HepG2 (cell line): ENCODE measurements around the gene CHPF. TPM values are rescaled to one million over a fixed set of nuclear protein-coding genes. Genes with fewer than 3 reads are reported as not detected.

Experiments
- ARNT2 ChIP-seq: sonication (generic); formaldehyde crosslinking; IDR thresholded peaks from 2 replicates; pipeline ENCODE4 v1.8.0; 2022; ENCODE audit warnings: mild to moderate bottlenecking, low read depth, missing genetic modification reagents, moderate library complexity
- MAFK ChIP-seq, 2 experiments: IDR thresholded peaks in 1 of 2; conservative IDR thresholded peaks in 1 of 2; 2 replicates each; pipeline ENCODE4 v1.6.1; 2011; ENCODE audit warnings: improper control_type of control experiment in 2 of 2, low read length in 2 of 2
- NFYC ChIP-seq: IDR thresholded peaks from 2 replicates; pipeline ENCODE4 v1.6.1; 2016; ENCODE audit warnings: missing genetic modification reagents, missing compliant biosample characterization
- SIN3B ChIP-seq: fragments of 150-350 bp; IDR thresholded peaks from 2 replicates; pipeline ENCODE4 v1.6.1; 2014; ENCODE audit warnings: low read length
- SP140L ChIP-seq: sonication (generic); formaldehyde crosslinking; IDR thresholded peaks from 2 replicates; pipeline ENCODE4 v1.4.0; 2020; ENCODE audit warnings: missing genetic modification reagents, borderline replicate concordance
- ZBTB38 ChIP-seq: sonication (generic); formaldehyde crosslinking; IDR thresholded peaks from 2 replicates; pipeline ENCODE4 v1.5.1; 2020; ENCODE audit warnings: mild to moderate bottlenecking, missing genetic modification reagents
- ZFP90 ChIP-seq: sonication (generic); formaldehyde crosslinking; IDR thresholded peaks from 2 replicates; pipeline ENCODE4 v1.8.0; 2022; ENCODE audit warnings: missing genetic modification reagents, mild to moderate bottlenecking, inconsistent platforms, borderline replicate concordance
- ZNF296 ChIP-seq: sonication (generic); formaldehyde crosslinking; conservative IDR thresholded peaks from 2 replicates; pipeline ENCODE4 v1.5.0; 2020; ENCODE audit warnings: mild to moderate bottlenecking, missing genetic modification reagents
- ZSCAN12 ChIP-seq: sonication (generic); formaldehyde crosslinking; IDR thresholded peaks from 2 replicates; pipeline ENCODE4 v1.9.0; 2021; ENCODE audit warnings: mild to moderate bottlenecking, missing genetic modification reagents
- polyA plus RNA-seq, 8 experiments: library from polyadenylated mRNA; depleted of rRNA in 3 of 8; stranded (reverse) in 7 of 8; unstranded in 1 of 8; fragments of >200 nt; fragmentation: Illumina TruSeq in 4 of 8; extraction: Trizol in 4 of 8; gene quantifications; 2 replicates each; pipeline versions ENCODE4 v1.2.1 to v1.2.3, GENCODE V29; 2011 to 2016; ENCODE audit warnings: low read depth in 4 of 8, missing spikeins in 1 of 8, mixed read lengths in 1 of 8; ENCODE audit not compliant: insufficient read depth in 1 of 8
- total RNA-seq, 5 experiments: library from RNA; depleted of rRNA; stranded (reverse); fragments of >200 nt; fragmentation: Illumina TruSeq; extraction: Trizol; gene quantifications; 2 replicates each; pipeline ENCODE4 v1.2.3, GENCODE V29; 2016; ENCODE audit warnings: low read depth in 1 of 5
- TF ChIP-seq, protein P1 (sequence below): sonication (generic); formaldehyde crosslinking; IDR thresholded peaks from 2 replicates; pipeline ENCODE4 v1.5.1; 2020; ENCODE audit warnings: mild to moderate bottlenecking, missing genetic modification reagents, borderline replicate concordance
- TF ChIP-seq, protein P2 (sequence below): sonication (generic); formaldehyde crosslinking; IDR thresholded peaks from 2 replicates; pipeline ENCODE4 v1.4.0; 2020; ENCODE audit warnings: mild to moderate bottlenecking, missing genetic modification reagents
- TF ChIP-seq, protein P3 (sequence below): sonication (generic); formaldehyde crosslinking; IDR thresholded peaks from 2 replicates; pipeline ENCODE4 v1.4.0; 2020; ENCODE audit warnings: missing genetic modification reagents

Gene CHPF
- total and polyA plus RNA-seq, 2 of the 13 experiments (the other 11 are each of a cell fraction or from before 2014, with no cell fraction given) = 79.6 to 111 TPM

DNA sequence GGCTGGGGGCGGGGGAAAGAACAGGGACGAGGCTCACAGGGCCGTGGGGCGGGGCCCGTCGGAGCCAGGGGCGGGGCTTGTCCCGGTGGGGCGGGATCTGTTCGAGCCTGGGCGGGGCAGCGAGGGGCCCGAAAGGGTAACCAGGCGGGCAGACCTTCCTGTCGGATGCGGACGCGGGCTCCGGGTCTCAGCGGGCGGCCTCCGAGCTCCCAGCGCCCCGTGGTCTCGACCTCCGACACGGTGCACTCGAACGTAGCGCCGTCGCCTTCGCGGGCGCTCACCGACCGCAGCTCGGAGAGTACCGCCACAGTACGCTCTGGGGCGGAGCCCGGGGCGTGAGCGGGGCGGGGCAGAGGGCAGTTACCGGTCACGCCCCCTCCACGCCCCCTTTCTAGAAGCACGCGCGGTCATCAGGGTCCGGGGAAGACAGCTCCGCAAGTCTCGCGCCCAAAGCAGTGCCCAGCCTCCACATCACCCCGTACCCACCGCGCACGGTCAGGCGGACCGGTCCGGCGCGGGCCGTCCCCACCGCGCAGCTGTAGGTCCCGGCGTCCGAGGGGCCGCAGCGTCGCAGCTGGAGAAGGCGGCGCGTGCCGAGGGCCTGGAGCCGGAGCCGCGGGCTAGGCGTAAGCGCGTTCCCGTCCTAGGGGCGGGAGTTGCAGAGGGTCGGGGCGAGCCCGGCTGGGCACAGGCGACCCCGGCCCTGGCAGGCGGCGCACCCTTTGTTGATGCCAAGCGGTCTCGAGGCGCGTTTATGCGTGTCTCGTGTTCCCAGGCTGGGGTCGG, 9.0 kb upstream of the CHPF start (continued):
- TF ChIP-seq, protein P1, sequence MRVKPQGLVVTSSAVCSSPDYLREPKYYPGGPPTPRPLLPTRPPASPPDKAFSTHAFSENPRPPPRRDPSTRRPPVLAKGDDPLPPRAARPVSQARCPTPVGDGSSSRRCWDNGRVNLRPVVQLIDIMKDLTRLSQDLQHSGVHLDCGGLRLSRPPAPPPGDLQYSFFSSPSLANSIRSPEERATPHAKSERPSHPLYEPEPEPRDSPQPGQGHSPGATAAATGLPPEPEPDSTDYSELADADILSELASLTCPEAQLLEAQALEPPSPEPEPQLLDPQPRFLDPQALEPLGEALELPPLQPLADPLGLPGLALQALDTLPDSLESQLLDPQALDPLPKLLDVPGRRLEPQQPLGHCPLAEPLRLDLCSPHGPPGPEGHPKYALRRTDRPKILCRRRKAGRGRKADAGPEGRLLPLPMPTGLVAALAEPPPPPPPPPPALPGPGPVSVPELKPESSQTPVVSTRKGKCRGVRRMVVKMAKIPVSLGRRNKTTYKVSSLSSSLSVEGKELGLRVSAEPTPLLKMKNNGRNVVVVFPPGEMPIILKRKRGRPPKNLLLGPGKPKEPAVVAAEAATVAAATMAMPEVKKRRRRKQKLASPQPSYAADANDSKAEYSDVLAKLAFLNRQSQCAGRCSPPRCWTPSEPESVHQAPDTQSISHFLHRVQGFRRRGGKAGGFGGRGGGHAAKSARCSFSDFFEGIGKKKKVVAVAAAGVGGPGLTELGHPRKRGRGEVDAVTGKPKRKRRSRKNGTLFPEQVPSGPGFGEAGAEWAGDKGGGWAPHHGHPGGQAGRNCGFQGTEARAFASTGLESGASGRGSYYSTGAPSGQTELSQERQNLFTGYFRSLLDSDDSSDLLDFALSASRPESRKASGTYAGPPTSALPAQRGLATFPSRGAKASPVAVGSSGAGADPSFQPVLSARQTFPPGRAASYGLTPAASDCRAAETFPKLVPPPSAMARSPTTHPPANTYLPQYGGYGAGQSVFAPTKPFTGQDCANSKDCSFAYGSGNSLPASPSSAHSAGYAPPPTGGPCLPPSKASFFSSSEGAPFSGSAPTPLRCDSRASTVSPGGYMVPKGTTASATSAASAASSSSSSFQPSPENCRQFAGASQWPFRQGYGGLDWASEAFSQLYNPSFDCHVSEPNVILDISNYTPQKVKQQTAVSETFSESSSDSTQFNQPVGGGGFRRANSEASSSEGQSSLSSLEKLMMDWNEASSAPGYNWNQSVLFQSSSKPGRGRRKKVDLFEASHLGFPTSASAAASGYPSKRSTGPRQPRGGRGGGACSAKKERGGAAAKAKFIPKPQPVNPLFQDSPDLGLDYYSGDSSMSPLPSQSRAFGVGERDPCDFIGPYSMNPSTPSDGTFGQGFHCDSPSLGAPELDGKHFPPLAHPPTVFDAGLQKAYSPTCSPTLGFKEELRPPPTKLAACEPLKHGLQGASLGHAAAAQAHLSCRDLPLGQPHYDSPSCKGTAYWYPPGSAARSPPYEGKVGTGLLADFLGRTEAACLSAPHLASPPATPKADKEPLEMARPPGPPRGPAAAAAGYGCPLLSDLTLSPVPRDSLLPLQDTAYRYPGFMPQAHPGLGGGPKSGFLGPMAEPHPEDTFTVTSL (CRISPR knock-in tag) = no peak; the same call in 1 of the 2 replicates
- TF ChIP-seq MAFK (conservative IDR thresholded peaks at IDR 0.05 in 1 of 2, IDR thresholded peaks at IDR 0.05 in 1 of 2; ENCODE audit: low read length in 2 of 2) (no peak), SP140L (CRISPR knock-in tag) (no peak), ZBTB38 (CRISPR knock-in tag) (peak; percentile 69; the same call in 1 of the 2 replicates), ZNF296 (CRISPR knock-in tag) (peak; percentile 85; the same call in 1 of the 2 replicates), NFYC (CRISPR knock-in tag) (no peak), ARNT2 (peak; percentile 86), SIN3B (no peak), ZFP90 (CRISPR knock-in tag) (no peak; the same call in 1 of the 2 replicates), ZSCAN12 (CRISPR knock-in tag) (peak; percentile 74; the same call in 1 of the 2 replicates)
- TF ChIP-seq, protein P2, sequence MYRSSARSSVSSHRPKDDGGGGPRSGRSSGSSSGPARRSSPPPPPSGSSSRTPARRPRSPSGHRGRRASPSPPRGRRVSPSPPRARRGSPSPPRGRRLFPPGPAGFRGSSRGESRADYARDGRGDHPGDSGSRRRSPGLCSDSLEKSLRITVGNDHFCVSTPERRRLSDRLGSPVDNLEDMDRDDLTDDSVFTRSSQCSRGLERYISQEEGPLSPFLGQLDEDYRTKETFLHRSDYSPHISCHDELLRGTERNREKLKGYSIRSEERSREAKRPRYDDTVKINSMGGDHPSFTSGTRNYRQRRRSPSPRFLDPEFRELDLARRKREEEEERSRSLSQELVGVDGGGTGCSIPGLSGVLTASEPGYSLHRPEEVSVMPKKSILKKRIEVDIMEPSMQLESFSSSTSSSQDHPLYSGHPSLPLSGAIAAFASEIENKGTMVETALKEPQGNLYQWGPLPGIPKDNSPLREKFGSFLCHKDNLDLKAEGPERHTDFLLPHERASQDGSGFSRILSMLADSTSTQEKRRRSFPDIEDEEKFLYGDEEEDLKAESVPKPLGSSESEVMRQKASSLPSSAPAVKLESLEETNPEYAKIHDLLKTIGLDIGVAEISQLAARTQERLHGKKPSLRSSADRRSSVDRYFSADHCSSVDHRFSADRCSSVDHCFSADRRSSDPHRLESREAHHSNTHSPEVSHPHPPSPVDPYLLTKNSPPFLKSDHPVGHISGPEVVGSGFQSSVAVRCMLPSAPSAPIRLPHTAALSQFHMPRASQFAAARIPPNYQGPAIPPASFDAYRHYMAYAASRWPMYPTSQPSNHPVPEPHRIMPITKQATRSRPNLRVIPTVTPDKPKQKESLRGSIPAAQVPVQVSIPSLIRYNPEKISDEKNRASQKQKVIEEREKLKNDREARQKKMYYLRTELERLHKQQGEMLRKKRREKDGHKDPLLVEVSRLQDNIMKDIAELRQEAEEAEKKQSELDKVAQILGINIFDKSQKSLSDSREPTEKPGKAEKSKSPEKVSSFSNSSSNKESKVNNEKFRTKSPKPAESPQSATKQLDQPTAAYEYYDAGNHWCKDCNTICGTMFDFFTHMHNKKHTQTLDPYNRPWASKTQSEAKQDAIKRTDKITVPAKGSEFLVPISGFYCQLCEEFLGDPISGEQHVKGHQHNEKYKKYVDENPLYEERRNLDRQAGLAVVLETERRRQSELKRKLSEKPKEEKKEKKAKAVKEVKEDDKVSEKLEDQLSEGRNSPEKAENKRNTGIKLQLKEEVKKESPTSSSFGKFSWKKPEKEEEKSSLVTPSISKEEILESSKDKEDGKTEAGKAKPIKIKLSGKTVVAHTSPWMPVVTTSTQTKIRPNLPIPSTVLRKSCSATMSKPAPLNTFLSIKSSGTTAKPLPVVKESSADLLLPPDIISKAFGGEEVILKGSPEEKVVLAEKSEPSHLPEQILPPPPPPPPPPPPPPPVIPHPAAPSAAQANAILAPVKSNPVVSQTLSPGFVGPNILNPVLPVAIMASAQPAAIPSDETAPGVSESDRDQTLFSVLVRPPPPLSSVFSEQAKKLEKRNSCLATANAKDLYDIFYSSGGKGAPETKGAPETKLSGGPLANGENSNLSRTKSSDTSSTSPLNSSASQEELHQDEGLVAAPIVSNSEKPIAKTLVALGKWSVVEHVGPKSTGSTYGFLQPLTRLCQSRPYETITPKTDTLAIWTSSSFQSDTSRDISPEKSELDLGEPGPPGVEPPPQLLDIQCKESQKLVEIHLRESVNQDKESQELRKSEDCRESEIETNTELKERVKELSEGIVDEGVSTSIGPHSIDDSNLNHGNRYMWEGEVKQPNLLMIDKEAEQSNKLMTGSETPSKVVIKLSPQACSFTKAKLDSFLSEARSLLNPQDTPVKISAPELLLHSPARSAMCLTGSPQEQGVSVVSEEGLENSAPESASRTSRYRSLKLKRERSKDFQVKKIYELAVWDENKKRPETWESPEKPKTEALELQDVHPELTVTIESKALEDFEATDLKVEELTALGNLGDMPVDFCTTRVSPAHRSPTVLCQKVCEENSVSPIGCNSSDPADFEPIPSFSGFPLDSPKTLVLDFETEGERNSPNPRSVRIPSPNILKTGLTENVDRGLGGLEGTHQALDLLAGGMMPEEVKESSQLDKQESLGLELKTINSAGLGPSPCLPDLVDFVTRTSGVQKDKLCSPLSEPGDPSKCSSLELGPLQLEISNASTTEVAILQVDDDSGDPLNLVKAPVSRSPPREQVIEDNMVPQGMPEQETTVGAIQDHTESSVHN (CRISPR knock-in tag) = peak; percentile 91
- TF ChIP-seq, protein P3, sequence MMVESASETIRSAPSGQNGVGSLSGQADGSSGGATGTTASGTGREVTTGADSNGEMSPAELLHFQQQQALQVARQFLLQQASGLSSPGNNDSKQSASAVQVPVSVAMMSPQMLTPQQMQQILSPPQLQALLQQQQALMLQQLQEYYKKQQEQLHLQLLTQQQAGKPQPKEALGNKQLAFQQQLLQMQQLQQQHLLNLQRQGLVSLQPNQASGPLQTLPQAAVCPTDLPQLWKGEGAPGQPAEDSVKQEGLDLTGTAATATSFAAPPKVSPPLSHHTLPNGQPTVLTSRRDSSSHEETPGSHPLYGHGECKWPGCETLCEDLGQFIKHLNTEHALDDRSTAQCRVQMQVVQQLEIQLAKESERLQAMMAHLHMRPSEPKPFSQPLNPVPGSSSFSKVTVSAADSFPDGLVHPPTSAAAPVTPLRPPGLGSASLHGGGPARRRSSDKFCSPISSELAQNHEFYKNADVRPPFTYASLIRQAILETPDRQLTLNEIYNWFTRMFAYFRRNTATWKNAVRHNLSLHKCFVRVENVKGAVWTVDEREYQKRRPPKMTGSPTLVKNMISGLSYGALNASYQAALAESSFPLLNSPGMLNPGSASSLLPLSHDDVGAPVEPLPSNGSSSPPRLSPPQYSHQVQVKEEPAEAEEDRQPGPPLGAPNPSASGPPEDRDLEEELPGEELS (CRISPR knock-in tag) = peak; percentile 55; the same call in 1 of the 2 replicates
